ENCODE measurements around the gene TRIP12. TPM values are rescaled to one million over a fixed set of nuclear protein-coding genes. Genes with fewer than 3 reads are reported as not detected.

TRIP12 gene
- total and polyA plus RNA-seq, 2 of the 13 experiments (the other 11 are each of a cell fraction or from before 2014, with no cell fraction given) = 72.1 to 153 TPM

- TF ChIP-seq ZNF281 (CRISPR knock-in tag; IDR thresholded peaks at IDR 0.05; ENCODE audit: borderline replicate concordance) (peak; percentile 61; the same call in 1 of the 2 replicates), ZSCAN20 (CRISPR knock-in tag; IDR thresholded peaks at IDR 0.05; ENCODE audit: borderline replicate concordance) (0 out of 2 replicates have a peak, but pooled peaks have one; percentile 31), ZNF616 (CRISPR knock-in tag; IDR thresholded peaks at IDR 0.05; ENCODE audit: low read depth) (peak; percentile 85), HMG20B (CRISPR knock-in tag; conservative IDR thresholded peaks at IDR 0.05) (peak; percentile 73; the same call in 1 of the 2 replicates), SALL1 (CRISPR knock-in tag; IDR thresholded peaks at IDR 0.05) (peak; percentile 85), ZNF816 (CRISPR knock-in tag; IDR thresholded peaks at IDR 0.05; ENCODE audit: borderline replicate concordance) (no peak), POLR2A (IDR thresholded peaks at IDR 0.05; ENCODE audit: insufficient read depth in 1 of 2, low read depth in 2 of 2, low read length in 2 of 2) (no peak), ZNF432 (CRISPR knock-in tag; IDR thresholded peaks at IDR 0.05; ENCODE audit: borderline replicate concordance) (no peak), POGK (CRISPR knock-in tag; conservative IDR thresholded peaks at IDR 0.05) (peak; percentile 80; the same call in 1 of the 2 replicates), DRAP1 (CRISPR knock-in tag; IDR thresholded peaks at IDR 0.05) (no peak), MXD3 (CRISPR knock-in tag; IDR thresholded peaks at IDR 0.05) (peak; percentile 83; the same call in 1 of the 2 replicates), HBP1 (CRISPR knock-in tag; IDR thresholded peaks at IDR 0.05; ENCODE audit: low read depth) (no peak), REST (IDR thresholded peaks at IDR 0.05; ENCODE audit: borderline replicate concordance in 1 of 2, low read depth in 1 of 2, low read length in 2 of 2) (peak; percentile 82 to 97), TEF (CRISPR knock-in tag; IDR thresholded peaks at IDR 0.05) (peak; percentile 29; the same call in 1 of the 2 replicates), ZNF496 (CRISPR knock-in tag; IDR thresholded peaks at IDR 0.05; ENCODE audit: insufficient replicate concordance) (no peak)
These were observed 206.9 kb downstream of the TRIP12 start (continued) for GRCh38 chr2:229714736-229715541.
